Lung (tissue), 12 donors: ENCODE results near the gene STIP1. TPM values are rescaled to one million over a fixed set of nuclear protein-coding genes. Genes with fewer than 3 reads are reported as not detected.

Experiments used
- ATAC-seq: fragments of 200-7000 bp; cut with Tn5 transposase; one replicate; pipeline ENCODE4 v1.9.1; 2020; ENCODE audit warnings: moderate number of reproducible peaks; ENCODE audit not compliant: insufficient read depth, low FRiP score
- DNase-seq, 3 donors: peaks; one replicate each; pipeline ENCODE4 v3.0.0-alpha.2; 2013 to 2017
- H3K27ac ChIP-seq, 2 donors: one replicate each; pipeline ENCODE4 v1.5.1; 2013; ENCODE audit warnings: mild to moderate bottlenecking in 2 of 2, moderate library complexity in 2 of 2, control low read depth in 1 of 2, inconsistent platforms in 1 of 2, low read depth in 1 of 2, low read length in 1 of 2
- H3K27me3 ChIP-seq, 3 donors: one replicate each; pipeline ENCODE4 v1.5.1; 2013; ENCODE audit warnings: low read length in 2 of 3; ENCODE audit not compliant: control insufficient read depth in 3 of 3, insufficient read depth in 3 of 3
- H3K36me3 ChIP-seq, 4 donors: one replicate each; pipeline ENCODE4 v1.5.1; 2013; ENCODE audit warnings: low read length in 4 of 4, mild to moderate bottlenecking in 1 of 4, moderate library complexity in 1 of 4; ENCODE audit not compliant: control insufficient read depth in 4 of 4, insufficient read depth in 4 of 4
- H3K4me1 ChIP-seq, 5 donors: one replicate each; pipeline ENCODE4 v1.5.1; 2013; ENCODE audit warnings: low read length in 5 of 5, mild to moderate bottlenecking in 2 of 5, moderate library complexity in 1 of 5; ENCODE audit not compliant: control insufficient read depth in 5 of 5, insufficient read depth in 5 of 5
- H3K4me3 ChIP-seq: one replicate; pipeline ENCODE4 v1.5.1; 2013; ENCODE audit warnings: mild to moderate bottlenecking, control low read depth, moderate library complexity
- H3K9ac ChIP-seq, 2 donors: one replicate each; pipeline ENCODE4 v1.5.1; 2013; ENCODE audit warnings: low read length in 2 of 2, control low read depth in 1 of 2; ENCODE audit not compliant: insufficient read depth in 1 of 2
- H3K9me3 ChIP-seq, 4 donors: one replicate each; pipeline ENCODE4 v1.5.1; 2013; ENCODE audit warnings: low read length in 3 of 4, mild to moderate bottlenecking in 1 of 4, moderate library complexity in 1 of 4; ENCODE audit not compliant: control insufficient read depth in 4 of 4, insufficient read depth in 3 of 4
- CTCF ChIP-seq: IDR thresholded peaks from 2 replicates; pipeline ENCODE4 v1.5.1; 2012; ENCODE audit warnings: mild to moderate bottlenecking; ENCODE audit errors: control extremely low read depth, extremely low read depth
- WGBS, 2 donors: extraction: QIAGEN DNeasy Blood & Tissue Kit; methylation state at CpG; one replicate each; pipeline ENCODE4 v1.1.7; 2013; 5-methylcytosine and 5-hydroxymethylcytosine counted together
- polyA plus RNA-seq, 2 donors: library from polyadenylated mRNA; stranded (reverse); fragments of 200-250 nt; gene quantifications; one replicate each; pipeline ENCODE4 v1.2.1, GENCODE V29; 2013
- total RNA-seq, 2 donors: library from RNA; depleted of rRNA in 1 of 2; stranded (reverse); fragments of >200 nt in 1 of 2; gene quantifications; one replicate each; pipeline ENCODE4 v1.2.1, GENCODE V29; 2014 to 2021
- donor health status: control.
- donor health status: control.
- donor health status: Bipolar disorder and iron deficiency.
- donor health status: healthy.
- donor health status: DM: yes; HTN: yes; CAD: no.

STIP1 gene
- total and polyA plus RNA-seq, 4 donors, result 75.9 to 122 (median 94.8) TPM

GRCh38 chr11:64204464-64204989 is 18.6 kb downstream of the STIP1 start:
- 26 to 32% methylated on average over 7 of the region's 7 CpGs for WGBS, 2 donors
- Histone ChIP-seq H3K9ac (no peak overlapping the region), H3K4me1 (peaks cover 0 to 27% (median 0%) of the 10 kb centered on the region in 5 donors), H3K4me3 (no peak overlapping the region), H3K27ac (peak overlapping the region in 1 of 2 donors; percentile 16), H3K9me3 (no peaks in the 10 kb centered on the region), H3K27me3 (no peaks in the 10 kb centered on the region), H3K36me3 (peaks cover 21 to 42% (median 34%) of the 10 kb centered on the region in 4 donors)
- DNase-seq, result peak; percentile 86 to 94 (median 89)
- peak; percentile 56 for ATAC-seq
- peak; percentile 94 for TF ChIP-seq CTCF

- peaks cover 0 to 27% (median 0%) of the 10 kb centered on the region in 5 donors for H3K4me1 ChIP-seq
- ATAC-seq, result peak; percentile 21
- TF ChIP-seq CTCF, result no peak
These were observed 20.7 kb downstream of the STIP1 start, which contains the start of gene FERMT3 for GRCh38 chr11:64206457-64207255. Gene FERMT3 (plus strand): TSS chr11:64206721. CDS start chr11:64207365, 644 bp downstream.

GRCh38 chr11:64207256-64208085 is 21.5 kb downstream of the STIP1 start:
- WGBS, 2 donors, result 18 to 35% methylated on average over 30 of the region's 30 CpGs
- peak; percentile 66 to 77 (median 68) for DNase-seq
- H3K4me3 ChIP-seq, result peak overlapping the region; percentile 34
- H3K27me3 ChIP-seq, result no peaks in the 10 kb centered on the region
- peak; percentile 52 for ATAC-seq
- H3K4me1 ChIP-seq, result peaks cover 0 to 27% (median 0%) of the 10 kb centered on the region in 5 donors
- TF ChIP-seq CTCF, result no peak
- H3K9me3 ChIP-seq, result peaks cover 0 to 2% (median 0%) of the 10 kb centered on the region in 4 donors
- peaks cover 11 to 42% (median 17%) of the 10 kb centered on the region in 4 donors for H3K36me3 ChIP-seq
- peak overlapping the region; percentile 70 to 96 for H3K27ac ChIP-seq
- H3K9ac ChIP-seq, result peak overlapping the region in 1 of 2 donors; percentile 49

More at GRCh38 chr11:64206457-64207255, 20.7 kb downstream of the STIP1 start, which contains the start of gene FERMT3:
- Histone ChIP-seq H3K27ac (peak within 1 kb of the TSS; percentile 70 to 96), H3K27me3 (no peaks in the 10 kb centered on the region), H3K36me3 (peaks cover 15 to 38% (median 21%) of the 10 kb centered on the region in 4 donors), H3K9ac (peak within 1 kb of the TSS in 1 of 2 donors; percentile 23), H3K9me3 (peaks cover 0 to 2% (median 0%) of the 10 kb centered on the region in 4 donors), H3K4me3 (peak within 1 kb of the TSS; percentile 34)
- peak in 1 of 3 donors; percentile 28 for DNase-seq
- WGBS, 2 donors, result 31 to 45% methylated on average over 27 of the region's 27 CpGs
